ENCODE measurements around the gene DCP1A.
A peak's percentile ranks its signal among the peaks of the same experiment; 100 is the strongest.

DCP1A gene

DNA sequence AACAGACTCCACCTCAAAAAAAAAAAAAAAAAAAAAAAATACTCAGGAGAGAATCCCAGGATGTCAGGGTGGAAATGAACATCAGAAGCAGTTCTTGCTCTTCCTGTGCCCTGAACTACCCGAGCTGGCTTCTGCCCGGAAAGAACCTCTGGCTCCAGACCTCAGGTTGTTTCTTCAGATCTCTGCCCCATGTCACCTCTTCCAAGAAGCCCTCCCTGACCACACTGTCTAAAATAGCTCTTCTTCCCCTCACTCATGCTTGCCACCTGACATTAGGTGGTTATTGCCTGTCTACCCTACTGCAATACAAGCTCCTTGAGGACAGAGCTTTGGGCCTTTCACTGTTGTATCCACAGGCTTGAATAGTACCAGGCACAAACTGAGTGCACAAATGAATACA is 99.7 kb downstream of the DCP1A start:
- WGBS = 97% methylated on average over 2 of the region's 2 CpGs
- H3K9ac ChIP-seq (ENCODE audit: low read length) = no peak overlapping the region

DNA sequence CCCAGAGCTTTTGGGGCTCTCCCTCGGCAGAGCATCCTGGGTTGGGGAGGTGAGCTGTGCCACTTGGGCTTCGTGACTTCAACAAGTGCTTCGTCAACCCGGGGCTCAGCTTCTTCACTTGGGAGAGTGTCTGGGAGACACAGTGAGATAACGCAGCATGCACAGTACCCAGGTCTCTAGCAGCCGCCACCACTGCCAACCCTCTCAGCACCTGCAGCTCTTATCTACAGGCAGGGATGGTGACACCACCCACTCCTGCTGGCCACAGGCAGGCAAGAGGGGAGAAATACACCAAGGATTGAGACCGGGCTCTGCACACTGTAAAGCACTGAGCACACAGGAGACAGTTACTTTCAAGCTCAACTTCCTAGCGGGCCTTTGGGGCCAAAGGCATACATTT is 103.1 kb downstream of the DCP1A start:
- Histone ChIP-seq H3K4ac (ENCODE audit: low read depth in 1 of 2, low read length in 2 of 2) (no peak overlapping the region), H3K14ac (ENCODE audit: low read length in 2 of 2) (no peak overlapping the region), H4K91ac (ENCODE audit: low read length) (no peak overlapping the region), H3K23ac (ENCODE audit: low read length in 2 of 2) (no peak overlapping the region), H3K27me3 (ENCODE audit: control insufficient read depth in 1 of 2, insufficient read depth in 1 of 2, low read length in 2 of 2) (no peaks in the 10 kb centered on the region), H3K9ac (ENCODE audit: low read length) (peak overlapping the region; percentile 58), H3K36me3 (ENCODE audit: control insufficient read depth in 1 of 2, insufficient read depth in 2 of 2, low read depth in 1 of 2, low read length in 2 of 2) (peaks cover 60% of the 10 kb centered on the region in 2 experiments), H2BK5ac (ENCODE audit: low read depth, low read length, poor library complexity, severe bottlenecking) (no peak overlapping the region), H3K4me1 (ENCODE audit: control insufficient read depth, insufficient read depth, low read depth, low read length) (peaks cover 52% of the 10 kb centered on the region), H3K18ac (ENCODE audit: low read depth in 1 of 2, low read length in 2 of 2) (no peak overlapping the region), H3K4me2 (ENCODE audit: low read length, poor library complexity, severe bottlenecking) (no peak overlapping the region), H2BK12ac (ENCODE audit: low read length in 2 of 2) (peak overlapping the region in 1 of 2 experiments; percentile 25), H4K8ac (ENCODE audit: low read length) (no peak overlapping the region), H3K4me3 (ENCODE audit: insufficient read depth in 1 of 2, low read depth in 1 of 2, low read length in 2 of 2) (no peak overlapping the region), H2AK5ac (ENCODE audit: low read length, severe bottlenecking) (peak overlapping the region; percentile 30), H3K27ac (ENCODE audit: low read length, poor library complexity, severe bottlenecking) (no peak overlapping the region), H2BK15ac (ENCODE audit: low read depth, poor library complexity, severe bottlenecking) (no peak overlapping the region), H2AFZ (ENCODE audit: low read depth, low read length) (no peak overlapping the region), H3K79me1 (replicated peaks; ENCODE audit: low read length, poor library complexity, severe bottlenecking) (no peaks in the 10 kb centered on the region), H2BK120ac (ENCODE audit: low read depth, low read length) (no peak overlapping the region), H3K9me3 (ENCODE audit: control insufficient read depth, low read length) (no peaks in the 10 kb centered on the region)
- 97% methylated on average over 8 of the region's 8 CpGs for WGBS
- no peak for DNase-seq

More for the DNA sequence above, 99.7 kb downstream of the DCP1A start:
- Histone ChIP-seq H3K27me3 (ENCODE audit: control insufficient read depth in 1 of 2, insufficient read depth in 1 of 2, low read length in 2 of 2) (no peaks in the 10 kb centered on the region), H3K4me2 (ENCODE audit: low read length, poor library complexity, severe bottlenecking) (no peak overlapping the region), H3K4ac (ENCODE audit: low read depth in 1 of 2, low read length in 2 of 2) (no peak overlapping the region), H2BK5ac (ENCODE audit: low read depth, low read length, poor library complexity, severe bottlenecking) (no peak overlapping the region), H2BK120ac (ENCODE audit: low read depth, low read length) (no peak overlapping the region), H2AFZ (ENCODE audit: low read depth, low read length) (no peak overlapping the region), H3K23ac (ENCODE audit: low read length in 2 of 2) (peak overlapping the region in 1 of 2 experiments; percentile 90), H2BK12ac (ENCODE audit: low read length in 2 of 2) (no peak overlapping the region), H3K27ac (ENCODE audit: low read length, poor library complexity, severe bottlenecking) (no peak overlapping the region), H3K14ac (ENCODE audit: low read length in 2 of 2) (no peak overlapping the region), H3K18ac (ENCODE audit: low read depth in 1 of 2, low read length in 2 of 2) (no peak overlapping the region), H3K36me3 (ENCODE audit: control insufficient read depth in 1 of 2, insufficient read depth in 2 of 2, low read depth in 1 of 2, low read length in 2 of 2) (peaks cover 43 to 44% of the 10 kb centered on the region in 2 experiments), H3K9me3 (ENCODE audit: control insufficient read depth, low read length) (no peaks in the 10 kb centered on the region), H4K91ac (ENCODE audit: low read length) (no peak overlapping the region), H4K8ac (ENCODE audit: low read length) (no peak overlapping the region), H2BK15ac (ENCODE audit: low read depth, poor library complexity, severe bottlenecking) (no peak overlapping the region), H3K4me1 (ENCODE audit: control insufficient read depth, insufficient read depth, low read depth, low read length) (peaks cover 41% of the 10 kb centered on the region), H3K79me1 (replicated peaks; ENCODE audit: low read length, poor library complexity, severe bottlenecking) (no peaks in the 10 kb centered on the region), H3K4me3 (ENCODE audit: insufficient read depth in 1 of 2, low read depth in 1 of 2, low read length in 2 of 2) (no peak overlapping the region), H2AK5ac (ENCODE audit: low read length, severe bottlenecking) (no peak overlapping the region)
- DNase-seq = no peak

DNA sequence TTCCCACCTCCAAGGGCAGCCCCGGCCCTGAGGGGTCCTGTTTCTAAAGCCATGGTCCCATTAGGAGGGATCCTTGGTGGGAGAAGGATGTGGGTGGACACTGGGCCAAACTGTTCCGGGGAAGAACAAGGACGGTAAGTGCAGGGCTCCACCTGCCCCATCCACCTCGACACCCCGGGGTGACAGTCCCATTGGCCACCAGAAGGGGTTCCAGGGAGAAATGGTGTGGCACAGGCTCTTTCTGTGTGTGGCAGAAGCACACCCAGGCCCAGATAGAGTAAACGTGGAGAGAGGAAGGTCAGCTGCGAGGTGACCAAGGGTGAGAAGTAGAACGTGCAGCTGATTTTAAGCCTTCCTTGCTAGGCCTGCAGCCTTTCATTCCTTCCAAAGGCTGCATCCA is 103.6 kb downstream of the DCP1A start:
- Histone ChIP-seq H3K4me3 (ENCODE audit: insufficient read depth in 1 of 2, low read depth in 1 of 2, low read length in 2 of 2) (peak overlapping the region in 1 of 2 experiments; percentile 37), H4K8ac (ENCODE audit: low read length) (no peak overlapping the region), H3K9me3 (ENCODE audit: control insufficient read depth, low read length) (no peaks in the 10 kb centered on the region), H2BK15ac (ENCODE audit: low read depth, poor library complexity, severe bottlenecking) (no peak overlapping the region), H3K79me1 (replicated peaks; ENCODE audit: low read length, poor library complexity, severe bottlenecking) (no peaks in the 10 kb centered on the region), H3K4me1 (ENCODE audit: control insufficient read depth, insufficient read depth, low read depth, low read length) (peaks cover 52% of the 10 kb centered on the region), H2AK5ac (ENCODE audit: low read length, severe bottlenecking) (peak overlapping the region; percentile 18), H2BK120ac (ENCODE audit: low read depth, low read length) (no peak overlapping the region), H2BK12ac (ENCODE audit: low read length in 2 of 2) (peak overlapping the region in 1 of 2 experiments; percentile 25), H2AFZ (ENCODE audit: low read depth, low read length) (no peak overlapping the region), H2BK5ac (ENCODE audit: low read depth, low read length, poor library complexity, severe bottlenecking) (no peak overlapping the region), H3K4me2 (ENCODE audit: low read length, poor library complexity, severe bottlenecking) (no peak overlapping the region), H3K9ac (ENCODE audit: low read length) (peak overlapping the region; percentile 58), H3K36me3 (ENCODE audit: control insufficient read depth in 1 of 2, insufficient read depth in 2 of 2, low read depth in 1 of 2, low read length in 2 of 2) (peaks cover 63 to 64% of the 10 kb centered on the region in 2 experiments), H3K27me3 (ENCODE audit: control insufficient read depth in 1 of 2, insufficient read depth in 1 of 2, low read length in 2 of 2) (no peaks in the 10 kb centered on the region), H3K4ac (ENCODE audit: low read depth in 1 of 2, low read length in 2 of 2) (no peak overlapping the region), H3K23ac (ENCODE audit: low read length in 2 of 2) (peak overlapping the region in 1 of 2 experiments; percentile 34), H3K18ac (ENCODE audit: low read depth in 1 of 2, low read length in 2 of 2) (no peak overlapping the region), H4K91ac (ENCODE audit: low read length) (no peak overlapping the region), H3K14ac (ENCODE audit: low read length in 2 of 2) (peak overlapping the region in 1 of 2 experiments; percentile 55), H3K27ac (ENCODE audit: low read length, poor library complexity, severe bottlenecking) (peak overlapping the region; percentile 79)
- DNase-seq = no peak
- 81% methylated on average over 8 of the region's 8 CpGs for WGBS

DNA sequence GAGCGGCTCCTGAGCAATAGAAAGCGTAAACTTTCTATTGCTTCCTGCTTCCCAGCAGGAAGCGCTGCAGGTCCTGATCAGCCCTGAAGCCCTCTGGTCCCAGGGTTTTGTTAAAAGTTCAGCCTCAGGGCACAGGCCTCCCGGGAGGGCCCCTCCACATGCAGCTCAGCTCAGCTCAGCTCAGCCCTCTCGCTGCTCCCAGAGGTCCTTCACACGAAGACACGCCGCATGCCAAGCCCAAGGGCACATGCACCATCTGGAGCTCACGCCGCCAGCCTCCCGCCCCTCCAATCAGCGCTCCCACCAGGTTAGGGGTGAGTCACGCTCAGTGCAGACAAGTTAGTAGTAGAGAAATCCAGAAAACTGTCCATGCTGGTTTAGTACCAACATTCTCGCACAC is 104.2 kb downstream of the DCP1A start:
- Histone ChIP-seq H3K23ac (ENCODE audit: low read length in 2 of 2) (no peak overlapping the region), H3K4me2 (ENCODE audit: low read length, poor library complexity, severe bottlenecking) (no peak overlapping the region), H3K14ac (ENCODE audit: low read length in 2 of 2) (no peak overlapping the region), H2AK5ac (ENCODE audit: low read length, severe bottlenecking) (no peak overlapping the region), H3K79me1 (replicated peaks; ENCODE audit: low read length, poor library complexity, severe bottlenecking) (no peaks in the 10 kb centered on the region), H2BK120ac (ENCODE audit: low read depth, low read length) (no peak overlapping the region), H3K27me3 (ENCODE audit: control insufficient read depth in 1 of 2, insufficient read depth in 1 of 2, low read length in 2 of 2) (no peaks in the 10 kb centered on the region), H3K18ac (ENCODE audit: low read depth in 1 of 2, low read length in 2 of 2) (no peak overlapping the region), H3K4me1 (ENCODE audit: control insufficient read depth, insufficient read depth, low read depth, low read length) (peaks cover 55% of the 10 kb centered on the region), H3K27ac (ENCODE audit: low read length, poor library complexity, severe bottlenecking) (peak overlapping the region; percentile 79), H3K4me3 (ENCODE audit: insufficient read depth in 1 of 2, low read depth in 1 of 2, low read length in 2 of 2) (peak overlapping the region in 1 of 2 experiments; percentile 37), H3K4ac (ENCODE audit: low read depth in 1 of 2, low read length in 2 of 2) (no peak overlapping the region), H4K91ac (ENCODE audit: low read length) (no peak overlapping the region), H2BK15ac (ENCODE audit: low read depth, poor library complexity, severe bottlenecking) (no peak overlapping the region), H3K9ac (ENCODE audit: low read length) (peak overlapping the region; percentile 58), H2AFZ (ENCODE audit: low read depth, low read length) (no peak overlapping the region), H2BK5ac (ENCODE audit: low read depth, low read length, poor library complexity, severe bottlenecking) (no peak overlapping the region), H4K8ac (ENCODE audit: low read length) (no peak overlapping the region), H2BK12ac (ENCODE audit: low read length in 2 of 2) (no peak overlapping the region), H3K9me3 (ENCODE audit: control insufficient read depth, low read length) (no peaks in the 10 kb centered on the region), H3K36me3 (ENCODE audit: control insufficient read depth in 1 of 2, insufficient read depth in 2 of 2, low read depth in 1 of 2, low read length in 2 of 2) (peaks cover 66% of the 10 kb centered on the region in 2 experiments)
- WGBS = 58% methylated on average over 14 of the region's 14 CpGs
- peak; percentile 80 for DNase-seq
